22Rv1 (cell line): Measurements from ENCODE around the gene CASP2.

ENCODE experiments used
- H3K27ac ChIP-seq: fragments of 450-650 bp; 2 replicates; pipeline ENCODE4 v1.5.1; 2017
- CTCF ChIP-seq: fragments of 450-650 bp; IDR thresholded peaks from 2 replicates; pipeline ENCODE4 v1.5.1; 2017; ENCODE audit warnings: mild to moderate bottlenecking
- ZFX ChIP-seq: fragments of 450-650 bp; IDR thresholded peaks from 2 replicates; pipeline ENCODE4 v1.6.1; 2017; ENCODE audit warnings: antibody characterized with exemption, borderline replicate concordance

CASP2 gene

GRCh38 chr7:143280160-143280559 lies 8.0 kb upstream of the CASP2 start:
- TF ChIP-seq CTCF (no peak), ZFX (no peak)
- no peak overlapping the region for H3K27ac ChIP-seq

- H3K27ac ChIP-seq = no peak overlapping the region
- TF ChIP-seq CTCF = no peak
- TF ChIP-seq ZFX = no peak
Observed at GRCh38 chr7:143280566-143280965, 7.6 kb upstream of the CASP2 start.

GRCh38 chr7:143281529-143281928 lies 6.6 kb upstream of the CASP2 start:
- TF ChIP-seq CTCF (no peak), ZFX (no peak)
- no peak overlapping the region for H3K27ac ChIP-seq

GRCh38 chr7:143282124-143282523 lies 6.0 kb upstream of the CASP2 start:
- no peak overlapping the region for H3K27ac ChIP-seq
- TF ChIP-seq ZFX (no peak), CTCF (no peak)

- TF ChIP-seq ZFX (no peak), CTCF (no peak)
- H3K27ac ChIP-seq = no peak overlapping the region
Observed at GRCh38 chr7:143283381-143283780, 4.8 kb upstream of the CASP2 start.

GRCh38 chr7:143284591-143285469 lies 3.3 kb upstream of the CASP2 start, which contains the start of gene TMEM139:
TMEM139 (plus strand) TSS chr7:143284958; CDS start chr7:143285958, 1,000 bp downstream.
- H3K27ac ChIP-seq = no peak within 1 kb of the TSS

More at GRCh38 chr7:143284591-143285469, 3.3 kb upstream of the CASP2 start, which contains the start of gene TMEM139:
- TF ChIP-seq CTCF (no peak), ZFX (no peak)
